Tibial nerve (tissue), 4 donors: ENCODE results near the gene SSTR3. TPM values are rescaled to one million over a fixed set of nuclear protein-coding genes. Genes with fewer than 3 reads are reported as not detected.

Experiments
- DNase-seq, 2 donors: peaks; one replicate each; pipeline ENCODE4 v3.0.0-alpha.2; 2019; ENCODE audit warnings: low spot score in 2 of 2
- H3K27ac ChIP-seq, 4 donors: fragments of 200-600 bp; sonication (generic) in 3 of 4; one replicate each; pipeline ENCODE4 v1.5.1; 2017 to 2019; ENCODE audit warnings: mild to moderate bottlenecking in 1 of 4
- H3K27me3 ChIP-seq, 2 donors: fragments of 200-600 bp; sonication (generic) in 1 of 2; one replicate each; pipeline versions ENCODE4 v1.5.1 to v1.6.0; 2017 to 2019
- H3K36me3 ChIP-seq, 3 donors: fragments of 200-600 bp; sonication (generic); one replicate each; pipeline ENCODE4 v1.5.1; 2018 to 2019
- H3K4me1 ChIP-seq, 4 donors: fragments of 200-600 bp; sonication (generic) in 3 of 4; one replicate each; pipeline ENCODE4 v1.5.1; 2017 to 2019
- H3K4me3 ChIP-seq, 4 donors: fragments of 200-600 bp; sonication (generic) in 3 of 4; one replicate each; pipeline ENCODE4 v1.5.1; 2017 to 2019; ENCODE audit warnings: mild to moderate bottlenecking in 1 of 4, moderate library complexity in 1 of 4
- H3K9me3 ChIP-seq, 4 donors: fragments of 200-600 bp; sonication (generic) in 3 of 4; one replicate each; pipeline ENCODE4 v1.5.1; 2017 to 2019
- CTCF ChIP-seq, 5 experiments: fragments of 200-600 bp in 3 of 5; fragments of 450-650 bp in 2 of 5; sonication (generic) in 3 of 5; IDR thresholded peaks; one replicate each; pipeline ENCODE4 v1.5.1; 2016 to 2019; ENCODE audit warnings: antibody characterized with exemption in 5 of 5, mild to moderate bottlenecking in 3 of 5, moderate library complexity in 2 of 5
- EP300 ChIP-seq, 2 donors: sonication (generic); formaldehyde crosslinking; IDR thresholded peaks; one replicate each; pipeline ENCODE4 v1.6.1; 2017; ENCODE audit warnings: antibody characterized with exemption in 2 of 2, mild to moderate bottlenecking in 1 of 2
- POLR2A ChIP-seq, 2 donors: fragments of 450-650 bp; IDR thresholded peaks; one replicate each; pipeline ENCODE4 v1.6.1; 2017; ENCODE audit warnings: antibody characterized with exemption in 2 of 2, mild to moderate bottlenecking in 2 of 2, moderate library complexity in 2 of 2
- WGBS, 2 donors: methylation state at CpG; one replicate each; pipeline ENCODE4 v1.1.5; 2018; 5-methylcytosine and 5-hydroxymethylcytosine counted together
- total RNA-seq, 4 donors: library from RNA; depleted of rRNA; stranded (reverse); fragments of >200 nt; gene quantifications; one replicate each; pipeline ENCODE4 v1.1.0, GENCODE V29; 2016

The SSTR3 gene
- total RNA-seq, 4 donors from 2014 or later: not detected

GRCh38 chr22:37196539-37197450, 15.5 kb downstream of the SSTR3 start:
- Histone ChIP-seq H3K4me3 (no peak overlapping the region), H3K9me3 (no peaks in the 10 kb centered on the region), H3K27ac (peak overlapping the region; percentile 61 to 96 (median 91)), H3K27me3 (no peaks in the 10 kb centered on the region), H3K4me1 (peaks cover 7 to 33% (median 27%) of the 10 kb centered on the region in 4 donors), H3K36me3 (no peaks in the 10 kb centered on the region)
- peak; percentile 76 to 77 for DNase-seq
- TF ChIP-seq POLR2A (IDR thresholded peaks at IDR 0.05): no peak
- TF ChIP-seq CTCF (IDR thresholded peaks at IDR 0.05): peak in 2 of 5 experiments; percentile 31 to 42
- peak in 1 of 2 donors; percentile 58 for TF ChIP-seq EP300 (IDR thresholded peaks at IDR 0.05)
- WGBS, 2 donors: 28 to 37% methylated on average over 14 of the region's 14 CpGs

- 75 to 82% methylated on average over 4 of the region's 4 CpGs for WGBS, 2 donors
- no peak for DNase-seq
- Histone ChIP-seq H3K9me3 (no peaks in the 10 kb centered on the region), H3K4me3 (no peak overlapping the region), H3K36me3 (no peaks in the 10 kb centered on the region), H3K27ac (peak overlapping the region; percentile 61 to 96 (median 91)), H3K4me1 (peaks cover 7 to 33% (median 27%) of the 10 kb centered on the region in 4 donors), H3K27me3 (no peaks in the 10 kb centered on the region)
- TF ChIP-seq POLR2A (IDR thresholded peaks at IDR 0.05): no peak
- no peak for TF ChIP-seq CTCF (IDR thresholded peaks at IDR 0.05)
- no peak for TF ChIP-seq EP300 (IDR thresholded peaks at IDR 0.05)
Measured at GRCh38 chr22:37195921-37196320, 16.4 kb downstream of the SSTR3 start.

GRCh38 chr22:37194750-37195149, 17.5 kb downstream of the SSTR3 start:
- Histone ChIP-seq H3K4me1 (peaks cover 7 to 31% (median 26%) of the 10 kb centered on the region in 4 donors), H3K4me3 (no peak overlapping the region), H3K9me3 (no peaks in the 10 kb centered on the region), H3K27ac (no peak overlapping the region), H3K36me3 (no peaks in the 10 kb centered on the region), H3K27me3 (no peaks in the 10 kb centered on the region)
- DNase-seq: no peak
- TF ChIP-seq EP300 (IDR thresholded peaks at IDR 0.05) (no peak), CTCF (IDR thresholded peaks at IDR 0.05) (no peak), POLR2A (IDR thresholded peaks at IDR 0.05) (no peak)
- WGBS, 2 donors: 87 to 89% methylated on average over 3 of the region's 3 CpGs

GRCh38 chr22:37193629-37194191, 18.6 kb downstream of the SSTR3 start:
- H3K27ac ChIP-seq: peak overlapping the region in 3 of 4 donors; percentile 26 to 60 (median 41)
- peaks cover 7 to 37% (median 27%) of the 10 kb centered on the region in 4 donors for H3K4me1 ChIP-seq

More at GRCh38 chr22:37193629-37194191, 18.6 kb downstream of the SSTR3 start:
- no peaks in the 10 kb centered on the region for H3K9me3 ChIP-seq
- H3K27me3 ChIP-seq: no peaks in the 10 kb centered on the region
- 37 to 53% methylated on average over 10 of the region's 10 CpGs for WGBS, 2 donors
- no peak overlapping the region for H3K4me3 ChIP-seq
- DNase-seq: no peak
- H3K36me3 ChIP-seq: no peaks in the 10 kb centered on the region
- TF ChIP-seq CTCF (IDR thresholded peaks at IDR 0.05): no peak
- no peak for TF ChIP-seq EP300 (IDR thresholded peaks at IDR 0.05)
- TF ChIP-seq POLR2A (IDR thresholded peaks at IDR 0.05): no peak
